HG02884 (cell line): ENCODE data around the gene KCNN3.

Source experiments
- ATAC-seq: cut with Tn5 transposase; IDR thresholded peaks from one replicate; pipeline ENCODE4 v1.9.1; 2021; ENCODE audit warnings: mild to moderate bottlenecking, moderate library complexity; ENCODE audit not compliant: unreplicated experiment

KCNN3 gene

DNA sequence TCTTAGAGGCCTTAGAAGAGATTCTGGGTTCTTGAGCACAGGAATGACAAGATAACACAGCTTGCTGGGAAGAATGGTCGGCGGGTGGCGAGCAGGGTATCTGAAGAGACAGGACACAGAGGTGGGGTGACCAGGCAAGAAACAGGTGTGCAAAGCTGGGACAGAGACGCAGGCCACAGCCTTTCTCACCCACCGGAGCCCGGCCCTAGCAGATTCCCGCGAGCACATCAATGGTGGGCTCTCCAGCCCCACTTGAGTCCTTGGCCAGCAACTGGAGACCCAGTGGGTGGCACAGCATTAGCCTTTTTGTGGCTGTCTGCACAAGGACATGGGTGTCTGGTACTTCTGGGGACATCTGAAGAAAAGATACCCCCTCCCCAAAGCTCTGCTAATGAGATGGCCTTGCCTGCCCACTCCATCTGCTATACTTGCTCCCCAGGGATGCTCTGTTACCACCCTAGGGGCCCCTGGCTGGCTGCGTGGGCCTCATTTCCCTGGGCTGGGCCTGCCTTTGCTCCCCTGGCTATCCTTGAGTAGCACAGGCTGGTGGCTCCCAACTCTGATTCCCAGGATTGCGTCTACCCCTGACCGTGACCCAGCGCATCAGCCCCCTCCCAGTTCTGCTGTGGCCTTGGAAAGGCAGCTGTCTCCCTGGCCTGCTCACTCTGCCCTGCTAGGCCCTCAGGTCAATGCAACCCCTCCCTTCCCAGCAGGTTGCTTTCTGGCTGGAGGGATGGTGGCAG, 134.8 kb downstream of the KCNN3 start:
- no peak for ATAC-seq

DNA sequence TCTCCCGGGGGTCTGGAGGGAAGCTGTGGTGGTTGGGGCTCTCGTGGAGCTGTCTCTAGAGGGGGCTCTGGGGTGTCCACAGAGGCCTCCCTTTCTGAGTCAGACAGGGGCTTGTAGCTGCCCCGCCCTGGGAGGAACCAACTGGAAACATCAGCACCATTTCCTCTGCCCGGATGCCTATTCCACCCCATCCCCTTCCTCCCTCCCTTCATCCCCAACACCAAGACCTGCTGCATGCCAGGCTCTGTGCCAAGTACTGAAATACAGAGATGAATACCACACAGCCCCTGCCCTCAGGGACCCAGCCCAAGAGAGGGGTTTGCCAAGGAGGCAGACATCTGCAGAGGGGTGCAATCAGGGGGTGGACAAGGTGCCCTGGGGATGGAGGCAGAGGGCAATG, 136.5 kb downstream of the KCNN3 start:
- no peak for ATAC-seq

DNA sequence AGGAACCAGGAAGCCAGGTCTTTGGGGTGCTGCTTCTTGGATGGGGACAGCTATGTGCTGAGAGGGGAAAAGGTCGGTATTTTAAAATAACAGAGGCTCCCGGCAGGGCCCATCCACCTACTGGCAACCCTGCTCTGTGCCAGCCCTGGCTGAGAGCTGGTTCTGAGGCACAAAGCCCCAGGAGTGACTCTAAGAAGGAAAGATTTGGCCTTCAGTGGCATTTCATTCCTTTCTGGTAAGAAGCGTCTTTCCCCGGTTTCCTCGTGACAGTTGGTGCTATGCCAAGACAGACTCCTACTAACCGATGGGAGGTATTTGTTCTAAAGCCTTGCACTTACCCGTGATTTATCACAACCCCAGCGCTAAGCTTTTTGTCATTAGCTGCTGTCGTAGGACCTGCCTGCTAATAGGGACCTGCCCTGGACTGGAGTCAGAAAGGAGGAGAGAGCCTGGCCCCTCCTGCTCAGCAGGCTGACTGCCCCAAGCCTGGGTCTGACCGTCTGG, 139.0 kb downstream of the KCNN3 start:
- no peak for ATAC-seq

DNA sequence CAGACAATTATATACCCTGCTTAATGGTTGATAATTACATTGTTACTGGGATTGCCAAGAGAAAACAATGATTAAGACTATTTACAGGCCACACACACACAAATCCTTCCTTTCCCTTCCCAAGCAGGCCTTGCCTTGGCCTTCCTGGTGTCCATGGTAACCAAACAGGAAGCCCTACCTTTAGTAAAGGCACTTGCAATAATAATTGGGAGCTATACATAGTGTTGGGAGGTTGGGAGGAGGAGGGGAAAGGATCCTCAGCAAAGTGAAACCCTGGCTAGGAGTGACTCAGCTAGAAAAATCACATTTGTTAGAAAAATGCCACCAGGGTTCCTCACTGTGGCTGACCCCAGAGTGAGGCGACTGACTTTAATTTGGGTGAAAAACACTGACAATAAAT, 139.8 kb downstream of the KCNN3 start:
- no peak for ATAC-seq

DNA sequence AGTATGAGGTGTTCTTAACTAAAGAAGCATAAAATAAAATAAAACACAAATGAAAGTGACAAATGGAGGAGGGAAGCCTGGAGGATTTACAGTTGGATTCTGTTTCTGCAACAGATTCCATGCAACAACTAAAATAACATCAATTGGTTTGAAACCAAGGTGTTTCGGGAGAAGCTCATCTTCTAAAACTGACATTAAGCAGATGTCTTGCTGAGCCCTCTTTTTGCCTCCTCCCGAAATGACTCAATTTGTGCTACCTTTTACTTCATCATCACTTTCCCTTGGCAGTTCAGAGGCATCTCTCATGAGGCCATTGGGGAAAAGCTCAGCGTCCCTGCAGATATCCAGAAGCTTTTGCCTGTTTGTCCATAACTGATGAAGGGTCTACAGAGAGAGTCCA, 140.5 kb downstream of the KCNN3 start:
- no peak for ATAC-seq

DNA sequence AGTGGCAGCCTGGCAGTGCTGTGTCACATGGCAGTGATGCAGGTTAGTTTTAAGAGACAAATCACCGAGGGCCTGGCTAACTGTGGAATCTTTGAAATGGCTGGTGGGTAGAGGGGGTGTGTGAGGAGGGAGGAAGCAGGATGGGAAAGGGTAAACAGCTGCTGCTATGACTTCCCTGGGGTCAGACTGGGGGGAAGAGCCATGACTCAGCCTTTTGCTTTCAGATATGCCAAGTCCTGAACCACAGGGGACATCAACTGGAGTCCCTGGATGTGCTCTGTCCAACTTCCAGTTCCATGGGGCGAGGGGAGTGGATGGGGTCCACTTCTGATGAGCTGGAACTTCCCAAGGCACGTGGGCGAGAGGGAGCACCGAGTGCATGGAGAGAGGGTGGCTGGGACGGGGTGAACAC, 141.0 kb downstream of the KCNN3 start:
- no peak for ATAC-seq

DNA sequence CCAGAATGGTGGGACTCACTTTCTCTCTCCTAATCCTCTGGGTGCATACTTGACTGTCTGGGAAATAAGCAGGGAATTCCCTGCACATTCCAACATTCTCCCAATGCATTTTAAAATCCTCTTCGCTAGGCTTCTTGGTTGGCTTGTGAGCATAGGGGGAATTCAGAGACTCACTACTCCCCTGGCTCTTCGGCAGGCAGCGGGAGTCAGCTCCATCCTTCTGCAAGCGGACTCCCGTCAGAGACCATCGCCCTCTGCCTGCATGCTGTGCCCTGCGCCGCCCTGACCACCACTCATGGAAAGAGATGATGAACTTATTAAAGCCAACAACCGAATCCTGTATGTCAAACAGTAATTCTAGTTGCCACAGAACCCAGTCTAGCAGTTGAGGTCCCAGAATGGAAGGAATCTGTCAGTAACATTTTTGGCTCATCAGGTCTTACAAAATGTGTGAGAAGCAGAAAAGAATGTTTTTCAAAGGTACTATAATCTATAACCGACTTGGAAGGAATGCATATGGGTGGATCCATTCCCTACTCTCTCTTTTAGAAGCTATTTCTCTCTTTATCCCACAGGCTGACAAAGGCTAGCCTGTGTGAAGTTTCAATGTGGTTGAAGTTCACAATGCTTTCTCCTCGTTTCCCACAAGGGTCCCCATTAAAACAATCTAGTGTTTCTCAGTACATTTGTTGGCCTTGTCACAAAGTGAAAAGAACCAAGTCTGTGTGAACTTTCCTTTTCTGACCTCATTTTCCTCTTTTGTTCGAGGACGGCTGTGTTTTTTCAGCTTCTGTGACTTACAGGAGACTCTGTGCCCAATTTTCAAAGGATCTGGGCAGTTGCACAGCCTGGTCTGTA, 143.0 kb downstream of the KCNN3 start:
- ATAC-seq, result no peak

DNA sequence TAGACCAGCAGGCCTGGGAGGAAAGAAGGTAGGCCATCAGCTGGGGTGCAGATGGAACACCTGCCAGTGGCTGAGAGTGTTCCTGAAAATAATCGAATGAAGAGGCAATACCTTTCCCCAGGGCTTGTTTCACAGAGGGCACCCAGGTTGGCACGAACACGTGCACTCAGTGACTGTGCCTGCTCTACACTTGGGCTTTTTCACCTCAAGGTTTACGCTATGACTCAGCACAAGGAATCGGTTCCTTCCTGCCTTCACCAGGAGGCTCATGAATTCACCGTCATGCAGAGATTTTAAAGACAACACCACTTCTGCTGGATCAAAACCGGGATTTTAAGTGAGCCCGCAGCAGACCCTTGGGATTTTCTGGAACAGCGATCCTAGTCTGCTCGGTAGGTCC, 143.6 kb downstream of the KCNN3 start:
- no peak for ATAC-seq

DNA sequence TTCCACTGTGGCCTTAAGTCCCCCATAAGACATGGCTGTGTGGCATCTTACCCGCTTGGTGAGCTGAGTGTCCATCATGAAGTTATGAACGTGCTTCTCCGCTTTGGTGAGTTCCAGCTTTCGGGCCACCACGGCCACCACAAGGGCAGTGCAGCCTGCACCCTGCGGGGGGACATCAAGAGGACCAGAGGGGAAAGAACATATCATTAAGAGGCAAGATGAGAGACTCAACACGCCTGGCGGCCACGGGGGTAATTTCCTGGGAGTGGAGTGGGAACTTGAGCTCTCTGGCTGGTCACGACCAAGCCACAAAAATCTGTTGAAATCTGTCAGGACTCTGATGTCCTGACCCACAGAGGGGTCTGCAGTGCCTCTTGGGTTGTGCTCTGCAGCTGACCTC, 144.2 kb downstream of the KCNN3 start:
- ATAC-seq, result no peak

DNA sequence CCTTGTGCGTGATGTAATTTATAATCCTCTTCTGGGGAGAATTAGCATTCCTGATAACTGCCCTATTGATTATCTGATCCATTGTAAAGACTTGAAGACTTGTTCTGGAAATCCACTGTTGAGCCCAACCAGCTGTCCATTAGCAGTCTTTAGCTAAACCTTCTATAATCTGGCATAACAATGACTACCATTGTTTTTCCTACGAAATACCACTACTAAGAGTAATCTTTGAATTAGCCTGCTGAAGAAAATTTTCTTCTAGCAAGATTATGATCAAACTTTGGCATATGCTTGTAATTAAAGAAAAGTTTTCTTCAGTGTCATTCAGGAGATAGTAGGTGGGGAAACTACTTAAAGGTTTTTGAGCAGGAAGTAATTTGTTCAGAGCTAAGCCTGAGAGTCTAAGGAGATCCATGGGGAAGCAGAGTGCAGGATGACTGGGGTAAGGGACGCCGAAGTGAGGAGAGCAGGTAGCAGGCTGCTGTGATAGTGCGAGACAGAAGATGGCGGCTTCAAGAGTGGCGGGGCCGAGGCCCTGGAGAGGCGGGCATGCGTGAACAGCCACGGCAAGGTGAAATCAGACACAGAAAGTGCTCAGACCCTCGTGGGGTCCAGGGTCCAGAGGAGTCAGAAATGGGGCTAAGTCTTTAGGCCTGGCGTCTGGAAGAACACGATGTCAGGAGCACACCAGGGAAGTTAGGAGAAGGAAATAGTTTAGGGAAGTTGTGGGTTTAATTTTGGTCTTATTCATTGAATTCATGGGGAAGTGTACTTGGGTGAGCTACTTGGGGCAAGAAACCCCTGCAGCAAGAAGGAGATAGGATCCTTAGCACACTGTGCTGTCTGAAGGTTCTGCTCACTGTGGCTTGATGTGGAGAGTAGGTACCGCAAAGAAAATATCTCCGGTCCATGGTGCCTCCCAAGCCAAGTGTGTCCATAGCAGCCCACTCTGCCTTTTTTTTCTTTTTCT, 149.5 kb downstream of the KCNN3 start:
- ATAC-seq, result no peak

DNA sequence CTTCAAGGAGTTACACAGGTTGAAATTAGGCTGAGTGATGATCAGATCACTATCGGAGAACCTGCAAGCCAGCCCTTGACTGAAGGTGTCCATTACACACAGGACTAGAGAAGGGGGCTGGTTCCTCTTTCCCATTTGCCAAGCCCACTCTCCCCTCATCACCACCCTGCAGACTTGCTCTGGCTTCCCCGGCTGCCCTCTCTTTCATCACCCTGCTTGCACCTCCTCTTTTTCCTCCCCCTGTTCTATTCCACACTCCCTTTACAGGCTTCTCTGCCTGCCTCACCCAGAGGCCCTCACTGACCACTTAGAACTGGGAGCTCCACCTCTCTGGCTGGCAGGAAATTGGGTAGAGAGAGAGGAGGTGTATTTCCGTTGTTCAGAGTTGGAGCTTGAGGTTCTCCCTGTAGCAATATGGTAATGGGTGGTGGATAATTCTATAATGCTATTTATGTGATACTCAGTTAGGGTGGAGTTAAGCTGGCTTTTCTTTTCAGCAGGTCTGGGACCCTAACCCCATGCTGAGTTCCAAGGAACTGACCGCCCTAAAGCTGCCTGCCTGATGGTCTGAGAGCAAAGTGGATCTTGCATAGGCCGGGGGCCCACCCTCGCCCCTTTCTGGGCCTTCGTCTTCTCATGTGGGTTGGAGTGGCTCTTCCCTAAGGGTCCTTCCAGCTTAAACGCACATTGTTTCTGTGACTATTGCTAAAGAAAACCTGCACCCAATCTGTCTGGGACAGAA, 150.3 kb downstream of the KCNN3 start:
- ATAC-seq, result no peak

DNA sequence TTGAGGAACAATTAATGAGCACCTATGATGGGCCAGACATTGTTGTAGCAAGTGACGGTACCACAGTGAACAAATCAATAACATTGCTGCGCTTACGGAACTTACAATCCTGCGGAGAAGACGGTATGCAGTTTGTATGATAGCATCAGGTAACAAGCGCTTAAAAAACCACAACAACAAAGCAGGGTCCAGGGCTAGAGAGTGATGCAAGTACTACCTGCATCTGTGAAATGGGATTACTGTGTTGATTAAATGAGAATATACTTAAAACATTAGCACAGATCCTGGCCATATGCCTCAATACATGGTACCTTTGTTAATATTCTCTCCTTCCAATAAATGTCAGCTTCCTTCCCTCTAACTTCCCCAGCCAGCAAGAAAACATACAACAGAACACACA, 151.5 kb downstream of the KCNN3 start:
- ATAC-seq, result no peak

DNA sequence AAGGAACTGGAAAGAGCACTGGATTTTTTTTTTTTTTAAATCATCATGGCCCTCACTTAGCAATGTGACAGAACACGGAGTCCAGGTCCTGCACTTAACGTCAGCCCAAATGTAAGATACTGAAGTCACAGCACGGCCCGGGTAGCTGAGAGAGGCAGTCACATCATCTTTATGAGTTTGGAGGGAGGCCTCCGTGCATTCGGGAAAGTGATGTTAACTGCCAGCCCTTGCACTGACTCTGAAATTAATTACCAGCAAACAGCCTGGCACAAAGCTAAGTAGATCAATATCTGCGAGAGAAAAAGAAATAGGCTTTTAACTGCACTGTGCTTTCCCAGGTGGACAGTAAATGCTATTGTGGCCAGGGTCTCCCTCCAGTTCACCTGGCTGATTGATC, 152.6 kb downstream of the KCNN3 start:
- no peak for ATAC-seq

DNA sequence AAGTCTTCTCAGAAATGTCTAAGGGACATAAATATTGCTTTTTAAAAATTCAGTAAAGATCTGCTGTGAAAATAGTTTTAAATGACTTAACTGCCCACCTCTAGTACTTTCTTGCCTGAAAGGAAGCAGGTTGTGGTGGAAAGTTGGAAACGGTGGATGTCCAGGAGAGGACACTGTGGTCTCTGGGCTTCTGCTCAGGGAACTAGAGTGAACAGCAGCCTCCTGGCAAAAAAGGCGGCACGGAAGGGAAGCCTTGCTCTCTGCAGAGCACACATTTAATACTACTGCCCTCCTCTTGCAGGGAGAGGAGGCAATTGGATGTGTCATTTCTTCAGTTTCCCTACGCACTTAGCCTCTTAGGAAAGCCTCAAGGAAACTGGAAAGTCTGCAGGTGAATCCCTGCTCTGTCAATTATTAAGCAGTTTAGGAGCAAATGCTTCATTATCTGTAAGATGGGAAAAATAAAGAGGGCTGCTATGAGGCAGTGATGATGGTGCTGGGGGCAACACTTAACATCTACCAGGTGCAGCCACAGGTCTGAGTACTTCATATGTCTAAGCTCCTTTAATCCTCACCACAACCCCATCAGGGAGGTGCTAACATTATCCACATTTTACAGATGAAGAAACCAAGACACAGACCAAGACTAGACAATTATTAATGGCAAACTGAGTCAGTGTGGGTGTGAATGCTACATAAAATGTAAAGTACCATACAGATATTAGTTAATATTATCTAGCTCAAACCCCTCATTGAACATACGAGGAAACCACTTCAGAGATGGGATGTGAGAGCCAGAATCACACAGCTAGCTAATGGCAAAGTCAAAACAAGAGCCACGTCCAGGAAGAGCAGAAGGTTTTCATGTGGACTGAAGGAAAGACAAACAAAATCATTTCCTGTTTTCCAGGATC, 153.2 kb downstream of the KCNN3 start:
- no peak for ATAC-seq

DNA sequence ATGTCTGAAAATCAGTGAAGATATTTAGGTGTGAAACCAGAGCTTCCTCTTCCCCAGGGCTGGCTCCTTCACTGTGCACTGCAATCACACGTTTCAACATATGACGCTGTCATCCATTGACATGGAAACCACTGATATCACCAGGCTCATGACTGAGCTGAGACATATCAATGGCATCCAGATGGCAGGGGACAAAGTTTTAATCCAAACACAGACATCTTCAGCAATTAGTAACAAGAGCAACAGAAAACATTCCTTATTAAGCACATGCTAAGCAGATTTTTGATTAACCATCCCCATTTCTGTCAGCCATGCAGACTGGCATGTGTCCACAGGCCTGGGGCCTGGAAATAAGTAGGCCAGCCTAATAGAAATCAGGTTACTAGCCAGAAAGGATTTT, 154.1 kb downstream of the KCNN3 start:
- no peak for ATAC-seq

DNA sequence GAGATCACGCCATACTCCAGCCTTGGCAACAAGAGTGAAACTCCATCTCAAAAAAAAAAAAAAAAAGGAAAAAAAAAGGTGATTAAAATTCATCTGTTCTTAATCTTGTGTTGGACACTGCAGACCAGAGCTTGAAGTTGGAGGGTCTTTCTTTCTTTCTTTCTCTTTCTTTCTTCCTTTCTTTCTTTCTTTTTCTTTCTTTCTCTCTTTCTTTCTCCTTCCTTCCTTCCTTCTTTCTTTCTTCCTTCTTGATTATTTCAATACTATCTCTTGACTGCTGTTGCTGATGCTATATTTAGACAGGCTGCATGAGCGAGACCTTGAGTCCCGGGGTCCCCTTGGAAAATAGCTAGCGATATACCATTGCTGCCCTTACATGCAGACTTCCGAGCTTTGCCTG, 154.7 kb downstream of the KCNN3 start:
- ATAC-seq, result no peak

DNA sequence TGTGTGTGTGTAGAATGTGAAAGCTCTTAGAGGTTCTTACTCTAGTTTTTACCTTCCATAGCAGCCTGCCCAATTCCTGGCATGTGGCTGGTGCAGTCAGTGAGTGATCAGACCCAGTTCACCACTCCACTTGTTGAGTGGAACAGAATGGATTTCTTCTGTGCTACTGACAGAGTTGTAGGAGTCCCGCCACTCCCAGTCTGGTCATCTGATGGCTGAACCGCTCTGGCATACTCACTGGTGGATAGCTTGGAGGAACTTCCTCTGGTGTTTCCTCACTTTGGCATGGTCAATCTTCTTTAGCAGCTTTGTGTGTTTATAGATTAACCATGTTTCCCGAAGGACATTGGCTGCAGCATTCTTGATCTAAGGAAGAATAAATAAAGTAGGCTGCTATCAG, 155.4 kb downstream of the KCNN3 start:
- ATAC-seq, result no peak

DNA sequence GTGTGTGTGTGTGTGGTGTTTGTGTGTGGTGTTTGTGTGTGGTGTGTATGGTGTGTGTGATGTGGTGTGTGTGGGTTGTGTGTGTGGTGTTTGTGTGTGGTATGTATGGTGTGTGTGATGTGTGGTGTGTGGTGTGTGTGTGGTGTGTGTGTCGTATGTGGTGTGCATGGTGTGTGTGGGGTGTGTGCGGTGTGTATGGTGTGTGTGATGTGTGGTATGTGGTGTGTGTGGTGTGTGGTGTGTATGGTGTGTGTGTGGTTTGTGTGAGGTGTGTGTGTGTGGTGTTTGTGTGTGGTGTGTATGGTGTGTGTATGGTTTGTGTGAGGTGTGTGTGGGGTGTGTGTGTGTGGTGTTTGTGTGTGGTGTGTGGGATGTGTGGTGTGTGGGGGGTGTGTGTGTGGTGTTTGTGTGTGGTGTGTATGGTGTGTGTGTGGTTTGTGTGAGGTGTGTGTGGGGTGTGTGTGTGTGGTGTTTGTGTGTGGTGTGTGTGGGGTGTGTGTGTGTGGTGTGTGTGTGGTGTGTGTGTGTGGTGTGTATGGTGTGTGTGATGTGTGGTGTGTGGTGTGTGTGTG, 155.9 kb downstream of the KCNN3 start:
- ATAC-seq, result no peak

DNA sequence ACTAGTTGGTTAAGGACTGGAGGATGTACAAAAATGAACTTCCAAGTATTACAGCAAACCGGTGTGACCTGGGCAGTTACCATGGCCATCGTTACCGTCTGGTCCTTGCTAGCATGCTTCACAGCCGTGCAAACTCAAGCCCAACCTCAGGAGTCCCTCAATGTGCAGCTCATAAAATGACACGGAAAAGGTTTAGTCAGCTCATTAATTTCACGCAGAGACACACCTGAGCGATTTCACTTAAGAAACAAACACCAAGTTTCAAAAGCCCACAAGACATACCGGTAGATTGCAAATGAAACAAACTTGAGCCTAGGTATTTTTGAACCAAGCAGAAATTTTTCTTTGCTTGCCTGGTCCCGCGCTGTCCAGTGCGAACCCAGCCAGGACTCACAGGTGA, 157.1 kb downstream of the KCNN3 start:
- ATAC-seq, result no peak
